GM12872 (cell line): ENCODE measurements around the gene ATG16L1.

ENCODE experiments used
- CTCF ChIP-seq: IDR thresholded peaks from 3 replicates; pipeline ENCODE4 v1.5.1; 2011; ENCODE audit warnings: low read depth, mild to moderate bottlenecking, low read length, moderate library complexity; ENCODE audit not compliant: insufficient read depth

ATG16L1 gene

DNA sequence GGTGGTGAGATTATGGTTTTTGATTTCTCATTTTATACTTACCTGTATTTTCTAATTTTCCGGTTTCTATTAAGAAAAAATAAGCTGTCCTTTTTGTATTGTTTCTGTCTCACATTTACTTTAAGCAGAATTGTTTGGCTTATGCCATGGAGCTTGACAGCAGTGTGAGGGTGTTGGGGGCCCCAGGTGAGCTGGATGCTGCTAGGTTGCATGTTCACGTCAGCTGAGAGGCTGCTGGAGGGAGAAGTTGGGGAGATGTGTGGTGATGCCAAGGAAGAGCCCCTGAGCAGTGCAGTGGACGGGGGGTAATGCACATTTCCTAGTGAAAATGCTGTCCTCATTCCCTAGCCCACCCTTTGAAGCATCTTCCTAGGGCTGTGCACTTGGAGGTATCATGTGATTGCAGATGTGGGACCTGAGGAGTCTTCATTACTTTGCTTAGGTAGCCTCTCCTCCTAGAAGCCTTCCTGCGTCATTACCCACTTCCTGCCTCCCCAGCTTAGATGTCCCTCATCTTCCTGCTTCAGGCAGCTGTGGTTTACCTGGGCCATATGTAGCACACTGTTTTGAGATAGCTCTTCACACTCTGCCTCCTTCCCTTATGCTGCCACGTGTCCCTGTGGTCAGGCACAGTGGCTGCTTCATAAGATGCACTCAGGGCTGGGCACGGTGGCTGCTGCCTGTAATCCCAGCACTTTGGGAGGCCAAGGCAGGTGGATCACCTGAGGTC, 16.2 kb downstream of the ATG16L1 start:
- TF ChIP-seq CTCF, result no peak

- TF ChIP-seq CTCF, result no peak
These were observed 18.9 kb downstream of the ATG16L1 start for GRCh38 chr2:233270366-233270765.

GRCh38 chr2:233270951-233271350, 19.5 kb downstream of the ATG16L1 start:
- no peak for TF ChIP-seq CTCF

GRCh38 chr2:233271693-233272092, 20.2 kb downstream of the ATG16L1 start:
- TF ChIP-seq CTCF, result no peak

DNA sequence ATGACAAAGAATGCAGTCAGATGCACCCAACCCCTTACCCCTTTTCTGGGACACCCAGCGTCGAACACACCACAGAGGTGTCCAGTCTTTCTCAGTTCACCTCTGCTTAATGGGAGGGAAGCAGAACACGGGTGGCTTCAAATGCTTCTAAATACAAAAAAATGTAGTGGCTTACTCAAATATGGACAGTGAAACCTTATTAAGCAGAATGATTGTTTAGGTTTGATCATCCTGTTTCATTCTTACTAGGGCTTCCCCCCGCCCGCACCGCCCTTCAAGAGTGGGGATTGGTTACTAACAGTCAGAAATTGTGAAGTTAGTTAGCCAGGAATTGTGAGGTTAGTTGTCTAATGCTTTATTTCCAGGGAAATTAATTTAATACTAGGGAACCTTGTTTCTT, 21.6 kb downstream of the ATG16L1 start:
- TF ChIP-seq CTCF, result no peak

DNA sequence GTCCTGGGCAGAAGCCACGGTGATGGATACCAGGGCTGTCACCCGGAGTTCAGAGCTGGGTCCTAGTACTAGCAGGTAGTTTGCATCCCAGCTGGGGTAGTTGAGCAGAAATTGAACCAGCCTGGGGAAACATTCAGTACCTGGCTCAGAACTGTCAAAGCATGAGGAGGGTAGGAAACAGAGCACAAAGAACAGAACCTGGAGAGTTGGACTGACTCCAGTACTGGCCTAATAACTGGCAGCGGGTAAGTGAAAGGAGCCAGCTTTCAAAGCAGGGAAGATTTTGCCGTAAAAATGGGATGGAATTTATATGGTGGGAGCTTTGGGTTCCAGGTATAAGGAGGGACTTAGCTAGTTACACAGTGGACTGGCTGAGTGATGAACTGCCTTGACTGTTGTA, 23.8 kb downstream of the ATG16L1 start:
- no peak for TF ChIP-seq CTCF

DNA sequence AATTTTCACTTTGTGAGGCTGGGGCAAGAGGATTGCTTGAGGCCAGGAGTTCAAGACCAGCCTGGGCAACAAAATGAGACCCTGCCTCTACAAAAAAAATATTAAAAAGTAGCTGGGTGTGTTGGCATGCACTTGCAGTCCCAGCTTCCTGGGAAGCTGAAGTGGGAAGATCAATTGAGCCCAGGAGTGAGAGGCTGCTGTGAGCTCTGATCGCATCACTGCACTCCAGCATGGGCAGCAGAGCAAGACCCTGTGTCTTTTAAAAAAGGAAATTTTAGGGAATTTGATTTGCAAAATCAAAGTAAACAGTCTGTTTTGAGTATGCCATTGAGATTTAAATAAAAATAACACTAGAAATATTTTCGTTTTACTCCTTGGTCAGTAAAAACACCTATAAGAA, 27.4 kb downstream of the ATG16L1 start:
- TF ChIP-seq CTCF, result no peak
